ENCODE data around the gene CHD5.

GRCh38 chr1:6210591-6211355 is 30.7 kb upstream of the CHD5 start:
- no peak for TF ChIP-seq EP300 (IDR thresholded peaks at IDR 0.05)
- no peak for TF ChIP-seq CTCF (IDR thresholded peaks at IDR 0.05)

All from esophagus muscularis mucosa (tissue), 3 donors.